Activated CD8-positive, alpha-beta T cell treated with anti-CD3 and anti-CD28 coated beads for 36 hours (primary cell): ENCODE data around the gene AP1B1. TPM values are rescaled to one million over a fixed set of nuclear protein-coding genes. Genes with fewer than 3 reads are reported as not detected.

ENCODE experiments used
- ATAC-seq: fragments of 200-7000 bp; cut with Tn5 transposase; one replicate; pipeline ENCODE4 v1.10.0; 2021; ENCODE audit warnings: mild to moderate bottlenecking, moderate library complexity
- CTCF ChIA-PET: fragments of 350-600 bp; sonication (Branson Sonifier 250); formaldehyde crosslinking; loops from one replicate; lab custom pipeline; 2021; ENCODE audit warnings: antibody characterized with exemption; lab: Charles Lee
- POLR2A ChIA-PET: fragments of 350-600 bp; sonication (Branson Sonifier 250); formaldehyde crosslinking; loops from one replicate; lab custom pipeline; 2021; ENCODE audit warnings: antibody characterized with exemption; lab: Charles Lee
- DNase-seq: peaks from one replicate; pipeline ENCODE4 v3.0.0-alpha.2; 2020
- H3K27ac Mint-ChIP-seq: one replicate; pipeline ENCODE4 v1.8.0; 2021; ENCODE audit warnings: mild to moderate bottlenecking, mixed read lengths
- H3K27me3 Mint-ChIP-seq: one replicate; pipeline ENCODE4 v1.8.0; 2021; ENCODE audit warnings: mixed read lengths
- H3K36me3 Mint-ChIP-seq: one replicate; pipeline ENCODE4 v1.8.0; 2021; ENCODE audit warnings: low read depth, mixed read lengths
- H3K4me1 Mint-ChIP-seq: one replicate; pipeline ENCODE4 v1.8.0; 2021; ENCODE audit warnings: low read depth, mixed read lengths
- H3K4me3 Mint-ChIP-seq: one replicate; pipeline ENCODE4 v1.8.0; 2021; ENCODE audit warnings: mild to moderate bottlenecking, moderate library complexity, mixed read lengths
- H3K9me3 Mint-ChIP-seq: one replicate; pipeline ENCODE4 v1.8.0; 2021; ENCODE audit warnings: mixed read lengths
- CTCF ChIP-seq: fragments of 200-600 bp; IDR thresholded peaks from one replicate; pipeline ENCODE4 v1.8.0; 2022; ENCODE audit warnings: antibody characterized with exemption, mild to moderate bottlenecking
- intact Hi-C: fragments of 100-400 bp; cut with micrococcal nuclease; formaldehyde crosslinking; loops from one replicate; pipeline ENCODE4 v1.10.0; 2022
- total RNA-seq, 2 experiments: library from RNA; stranded (reverse); gene quantifications; one replicate each; pipeline ENCODE4 v1.2.3, GENCODE V29; 2021

The AP1B1 gene
- total RNA-seq, 2 experiments from 2014 or later, result 57.5 to 59.0 TPM

- TF ChIP-seq CTCF, result no peak
- no peaks in the 10 kb centered on the region for H3K9me3 Mint-ChIP-seq
- H3K27me3 Mint-ChIP-seq, result no peaks in the 10 kb centered on the region
- peaks cover 3% of the 10 kb centered on the region for H3K36me3 Mint-ChIP-seq
- intact Hi-C loops, result no loop called here
- no peaks in the 10 kb centered on the region for H3K4me1 Mint-ChIP-seq
- no peak overlapping the region for H3K4me3 Mint-ChIP-seq
- no peak for DNase-seq
- ChIA-PET CTCF (interaction anchor here (1.3 kb wide), 1 partner anchor 25 kb away, joined by 3 read pairs; no protein-coding TSS in a partner anchor), POLR2A (no interaction called here)
- ATAC-seq, result no peak
- no peak overlapping the region for H3K27ac Mint-ChIP-seq
These were observed 60.3 kb downstream of the AP1B1 start for GRCh38 chr22:29328055-29328454.

- no peak overlapping the region for H3K4me3 Mint-ChIP-seq
- peaks cover 3% of the 10 kb centered on the region for H3K36me3 Mint-ChIP-seq
- POLR2A ChIA-PET, result no interaction called here
- intact Hi-C loops, result no loop called here
- H3K4me1 Mint-ChIP-seq, result no peaks in the 10 kb centered on the region
- TF ChIP-seq CTCF, result no peak
- no peak for DNase-seq
- H3K9me3 Mint-ChIP-seq, result no peaks in the 10 kb centered on the region
- CTCF ChIA-PET, result interaction anchor here (1.3 kb wide), 1 partner anchor 26 kb away, joined by 3 read pairs; no protein-coding TSS in a partner anchor
- ATAC-seq, result no peak
- no peak overlapping the region for H3K27ac Mint-ChIP-seq
- H3K27me3 Mint-ChIP-seq, result no peaks in the 10 kb centered on the region
These were observed 61.1 kb downstream of the AP1B1 start for GRCh38 chr22:29327089-29327764.

GRCh38 chr22:29326481-29326880 is 61.9 kb downstream of the AP1B1 start:
- ChIA-PET CTCF (no interaction called here), POLR2A (no interaction called here)
- intact Hi-C loops, result no loop called here
- DNase-seq (no peak), ATAC-seq (no peak)
- Mint-ChIP-seq H3K27me3 (no peaks in the 10 kb centered on the region), H3K4me1 (no peaks in the 10 kb centered on the region), H3K36me3 (peaks cover 3% of the 10 kb centered on the region), H3K9me3 (no peaks in the 10 kb centered on the region), H3K27ac (no peak overlapping the region), H3K4me3 (no peak overlapping the region)
- TF ChIP-seq CTCF, result no peak

GRCh38 chr22:29325785-29326315 is 62.5 kb downstream of the AP1B1 start:
- Mint-ChIP-seq H3K27me3 (no peaks in the 10 kb centered on the region), H3K4me3 (no peak overlapping the region), H3K27ac (no peak overlapping the region), H3K36me3 (peaks cover 3% of the 10 kb centered on the region), H3K4me1 (no peaks in the 10 kb centered on the region), H3K9me3 (no peaks in the 10 kb centered on the region)
- TF ChIP-seq CTCF, result no peak
- ATAC-seq (no peak), DNase-seq (no peak)
- intact Hi-C loops, result no loop called here
- ChIA-PET POLR2A (interaction anchor here (0.6 kb wide), 1 partner anchor 77 kb away, joined by 5 read pairs; no protein-coding TSS in a partner anchor), CTCF (no interaction called here)

GRCh38 chr22:29325356-29325755 is 63.0 kb downstream of the AP1B1 start:
- H3K4me3 Mint-ChIP-seq, result no peak overlapping the region
- DNase-seq, result no peak
- H3K9me3 Mint-ChIP-seq, result no peaks in the 10 kb centered on the region
- POLR2A ChIA-PET, result interaction anchor here (0.6 kb wide), 1 partner anchor 77 kb away, joined by 5 read pairs; no protein-coding TSS in a partner anchor
- H3K4me1 Mint-ChIP-seq, result no peaks in the 10 kb centered on the region
- intact Hi-C loops, result no loop called here
- TF ChIP-seq CTCF, result no peak
- ATAC-seq, result no peak
- no peaks in the 10 kb centered on the region for H3K27me3 Mint-ChIP-seq
- H3K36me3 Mint-ChIP-seq, result peaks cover 3% of the 10 kb centered on the region
- CTCF ChIA-PET, result no interaction called here
- no peak overlapping the region for H3K27ac Mint-ChIP-seq
